ENCODE measurements around the gene BLVRB. TPM values are rescaled to one million over a fixed set of nuclear protein-coding genes. Genes with fewer than 3 reads are reported as not detected.

BLVRB gene
- total and polyA plus RNA-seq, 9 of the 15 experiments (the other 6 are each of a cell fraction or from before 2014, with no cell fraction given), result 81.1 to 749 (median 331) TPM

DNA sequence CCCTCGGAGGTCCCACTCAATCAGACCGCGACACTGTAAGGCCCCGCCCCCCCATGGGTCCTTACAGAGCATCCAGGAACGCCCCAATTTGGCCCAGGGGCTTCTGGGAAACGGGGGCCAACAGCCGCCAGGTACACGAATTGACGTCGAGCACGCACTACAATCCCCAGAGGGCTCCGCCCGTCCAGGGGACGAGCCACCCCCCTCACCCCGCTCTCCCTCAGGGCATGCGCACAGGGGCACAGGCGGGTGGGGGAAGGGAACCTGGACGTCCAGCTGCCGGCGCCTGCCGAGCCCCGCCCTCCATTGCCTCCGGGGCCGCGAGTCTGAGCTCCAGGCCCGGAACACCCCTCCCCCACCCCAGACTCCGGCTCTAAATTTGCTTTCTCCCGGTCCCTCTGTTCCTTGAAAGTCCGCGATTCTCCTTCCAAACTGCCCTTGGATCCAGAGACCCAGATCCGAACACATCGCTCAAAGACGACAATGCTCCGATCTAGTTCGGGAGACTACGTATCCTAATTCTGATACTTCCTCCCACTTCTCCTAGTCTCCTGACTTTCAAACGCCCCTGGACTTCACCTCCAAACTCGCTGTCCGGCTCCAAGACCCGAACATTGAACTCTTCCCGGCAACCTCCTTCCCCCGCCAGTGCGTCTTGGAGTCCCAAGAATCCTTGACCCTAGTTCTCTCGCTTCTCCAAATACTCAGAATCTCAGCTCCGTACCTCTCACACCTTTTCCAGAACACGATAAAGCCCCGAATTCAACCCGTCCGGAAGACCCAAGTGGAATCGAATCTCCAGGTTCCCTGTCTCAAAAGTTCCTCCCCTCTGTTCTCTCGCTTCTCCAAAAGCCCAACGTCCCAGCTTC is 22.2 kb downstream of the BLVRB start (continued):
- TF ChIP-seq PYGO2 (tag; IDR thresholded peaks at IDR 0.05), result no peak
- no peak for TF ChIP-seq ZNF79 (CRISPR knock-in tag; IDR thresholded peaks at IDR 0.05; ENCODE audit: low read depth)
- TF ChIP-seq TRIM24 (IDR thresholded peaks at IDR 0.05), result peak in 1 of 2 experiments; percentile 40; a peak in 2 of 4 replicates
- no peak for TF ChIP-seq CBX8 (IDR thresholded peaks at IDR 0.05; ENCODE audit: borderline replicate concordance, extremely low read depth, low read depth, low read length, poor library complexity, severe bottlenecking)
- no peak for TF ChIP-seq ZNF561 (CRISPR knock-in tag; conservative IDR thresholded peaks at IDR 0.05)
- TF ChIP-seq, protein P1, sequence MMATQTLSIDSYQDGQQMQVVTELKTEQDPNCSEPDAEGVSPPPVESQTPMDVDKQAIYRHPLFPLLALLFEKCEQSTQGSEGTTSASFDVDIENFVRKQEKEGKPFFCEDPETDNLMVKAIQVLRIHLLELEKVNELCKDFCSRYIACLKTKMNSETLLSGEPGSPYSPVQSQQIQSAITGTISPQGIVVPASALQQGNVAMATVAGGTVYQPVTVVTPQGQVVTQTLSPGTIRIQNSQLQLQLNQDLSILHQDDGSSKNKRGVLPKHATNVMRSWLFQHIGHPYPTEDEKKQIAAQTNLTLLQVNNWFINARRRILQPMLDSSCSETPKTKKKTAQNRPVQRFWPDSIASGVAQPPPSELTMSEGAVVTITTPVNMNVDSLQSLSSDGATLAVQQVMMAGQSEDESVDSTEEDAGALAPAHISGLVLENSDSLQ (IDR thresholded peaks at IDR 0.05), result peak; percentile 80
- no peak for TF ChIP-seq KLF16 (IDR thresholded peaks at IDR 0.05)
- peak; percentile 38; the same call in 1 of the 2 replicates for TF ChIP-seq CC2D1A (IDR thresholded peaks at IDR 0.05)
- 0 out of 2 replicates have a peak, but pooled peaks have one; percentile 69 for TF ChIP-seq NKRF (IDR thresholded peaks at IDR 0.05; ENCODE audit: borderline replicate concordance)
- no peak; the same call in 1 of the 2 replicates for TF ChIP-seq PHB2 (IDR thresholded peaks at IDR 0.05; ENCODE audit: low read depth)
- TF ChIP-seq L3MBTL2 (IDR thresholded peaks at IDR 0.05), result peak; percentile 61; the same call in 1 of the 2 replicates
- peak; percentile 85 for TF ChIP-seq FIP1L1 (IDR thresholded peaks at IDR 0.05; ENCODE audit: low read depth, low read length, poor library complexity, severe bottlenecking)
- TF ChIP-seq HDAC2 (IDR thresholded peaks at IDR 0.05), result no peak
- peak; percentile 87 for TF ChIP-seq NR2C2 (CRISPR knock-in tag; IDR thresholded peaks at IDR 0.05)
- peak; percentile 85 for TF ChIP-seq NR2C2 (tag; IDR thresholded peaks at IDR 0.05)
- no peak for TF ChIP-seq HSF4 (CRISPR knock-in tag; IDR thresholded peaks at IDR 0.05; ENCODE audit: borderline replicate concordance)
- TF ChIP-seq ZBTB5 (IDR thresholded peaks at IDR 0.05), result no peak
- TF ChIP-seq ZNF354B (CRISPR knock-in tag; IDR thresholded peaks at IDR 0.05), result no peak
- peak; percentile 6; the same call in 1 of the 2 replicates for TF ChIP-seq SNIP1 (IDR thresholded peaks at IDR 0.05; ENCODE audit: low read depth)
- TF ChIP-seq ZNF197 (CRISPR knock-in tag; IDR thresholded peaks at IDR 0.05; ENCODE audit: low read depth), result no peak
- no peak; the same call in 1 of the 2 replicates for TF ChIP-seq PHTF2 (CRISPR knock-in tag; IDR thresholded peaks at IDR 0.05)
- no peak for TF ChIP-seq FUS (optimal IDR thresholded peaks at IDR 0.05; ENCODE audit: low read depth, low read length)
- no peak for TF ChIP-seq HOXB6 (CRISPR knock-in tag; IDR thresholded peaks at IDR 0.05; ENCODE audit: borderline replicate concordance)
- peak in 1 of 2 experiments; percentile 95; a peak in 1 of 4 replicates for TF ChIP-seq KDM4B (IDR thresholded peaks at IDR 0.05; ENCODE audit: borderline replicate concordance in 2 of 2, low read depth in 1 of 2)

All from K562 (cell line).